ENCODE data around the gene FAAP20. TPM values are rescaled to one million over a fixed set of nuclear protein-coding genes. Genes with fewer than 3 reads are reported as not detected.

The FAAP20 gene
- polyA plus RNA-seq, 1 donor from 2014 or later: 45.3 TPM

GRCh38 chr1:2197707-2198165 lies 3.2 kb upstream of the FAAP20 start:
- Histone ChIP-seq H3K27ac (ENCODE audit: low read length) (no peak overlapping the region), H3K4me3 (ENCODE audit: low read length) (no peak overlapping the region), H3K9ac (ENCODE audit: low read length) (no peak overlapping the region), H3K27me3 (ENCODE audit: insufficient read depth, low read depth, low read length) (no peaks in the 10 kb centered on the region), H3K9me2 (ENCODE audit: insufficient read depth, low read length) (no peaks in the 10 kb centered on the region), H4K20me1 (ENCODE audit: insufficient read depth) (no peaks in the 10 kb centered on the region), H3K79me2 (replicated peaks; ENCODE audit: insufficient read depth, low read length) (peaks cover 3% of the 10 kb centered on the region), H3K36me3 (ENCODE audit: insufficient read depth, low read length) (no peaks in the 10 kb centered on the region), H3F3A (ENCODE audit: insufficient read depth, low read length, poor library complexity, severe bottlenecking) (no peaks in the 10 kb centered on the region), H2AFZ (ENCODE audit: low read depth, low read length) (no peak overlapping the region), H3K4me2 (ENCODE audit: low read length) (no peak overlapping the region), H3K9me3 (ENCODE audit: low read length) (no peaks in the 10 kb centered on the region)
- TF ChIP-seq MXI1 (conservative IDR thresholded peaks at IDR 0.05; ENCODE audit: poor library complexity, severe bottlenecking) (no peak), EZH2 (IDR thresholded peaks at IDR 0.05; ENCODE audit: borderline replicate concordance, insufficient read depth, low read length, poor library complexity, severe bottlenecking) (no peak), POLR2AphosphoS5 (IDR thresholded peaks at IDR 0.05) (no peak), EP300 (conservative IDR thresholded peaks at IDR 0.05; ENCODE audit: poor library complexity, severe bottlenecking) (no peak), TAF1 (IDR thresholded peaks at IDR 0.05; ENCODE audit: low read depth) (no peak), SMC3 (conservative IDR thresholded peaks at IDR 0.05; ENCODE audit: poor library complexity) (no peak), CTCF (IDR thresholded peaks at IDR 0.05; ENCODE audit: poor library complexity, severe bottlenecking) (no peak), REST (IDR thresholded peaks at IDR 0.05; ENCODE audit: borderline replicate concordance) (no peak), RAD21 (conservative IDR thresholded peaks at IDR 0.05) (no peak)

GRCh38 chr1:2196901-2197638 lies 2.5 kb upstream of the FAAP20 start:
- H3K9ac ChIP-seq (ENCODE audit: low read length): no peak overlapping the region
- TF ChIP-seq CTCF (IDR thresholded peaks at IDR 0.05; ENCODE audit: poor library complexity, severe bottlenecking) (no peak), SMC3 (conservative IDR thresholded peaks at IDR 0.05; ENCODE audit: poor library complexity) (no peak), MXI1 (conservative IDR thresholded peaks at IDR 0.05; ENCODE audit: poor library complexity, severe bottlenecking) (no peak), EZH2 (IDR thresholded peaks at IDR 0.05; ENCODE audit: borderline replicate concordance, insufficient read depth, low read length, poor library complexity, severe bottlenecking) (no peak), POLR2AphosphoS5 (IDR thresholded peaks at IDR 0.05) (no peak), EP300 (conservative IDR thresholded peaks at IDR 0.05; ENCODE audit: poor library complexity, severe bottlenecking) (no peak), RAD21 (conservative IDR thresholded peaks at IDR 0.05) (no peak), REST (IDR thresholded peaks at IDR 0.05; ENCODE audit: borderline replicate concordance) (no peak), TAF1 (IDR thresholded peaks at IDR 0.05; ENCODE audit: low read depth) (no peak)
- H2AFZ ChIP-seq (ENCODE audit: low read depth, low read length): no peak overlapping the region
- no peak overlapping the region for H3K27ac ChIP-seq (ENCODE audit: low read length)
- no peaks in the 10 kb centered on the region for H3K9me3 ChIP-seq (ENCODE audit: low read length)
- H3K36me3 ChIP-seq (ENCODE audit: insufficient read depth, low read length): no peaks in the 10 kb centered on the region
- no peak overlapping the region for H3K4me2 ChIP-seq (ENCODE audit: low read length)
- H3K27me3 ChIP-seq (ENCODE audit: insufficient read depth, low read depth, low read length): no peaks in the 10 kb centered on the region
- H3K9me2 ChIP-seq (ENCODE audit: insufficient read depth, low read length): no peaks in the 10 kb centered on the region
- no peaks in the 10 kb centered on the region for H4K20me1 ChIP-seq (ENCODE audit: insufficient read depth)
- H3K4me3 ChIP-seq (ENCODE audit: low read length): no peak overlapping the region
- H3K79me2 ChIP-seq (replicated peaks; ENCODE audit: insufficient read depth, low read length): peaks cover 3% of the 10 kb centered on the region
- H3F3A ChIP-seq (ENCODE audit: insufficient read depth, low read length, poor library complexity, severe bottlenecking): no peaks in the 10 kb centered on the region
